Duodenal mucosa (tissue), 2 donors: ENCODE results near the gene ZNF324B.

Experiments
- H3K27ac ChIP-seq: one replicate; pipeline ENCODE4 v1.7.0; 2013; ENCODE audit warnings: low read depth, low read length
- H3K27me3 ChIP-seq, 2 donors: one replicate each; pipeline ENCODE4 v1.7.0; 2013; ENCODE audit warnings: low read length in 2 of 2, control low read depth in 1 of 2; ENCODE audit not compliant: insufficient read depth in 2 of 2, control insufficient read depth in 1 of 2
- H3K36me3 ChIP-seq, 2 donors: one replicate each; pipeline ENCODE4 v1.7.0; 2013; ENCODE audit warnings: low read length in 2 of 2, control low read depth in 1 of 2; ENCODE audit not compliant: insufficient read depth in 2 of 2, control insufficient read depth in 1 of 2
- H3K4me1 ChIP-seq, 2 donors: one replicate each; pipeline ENCODE4 v1.7.0; 2013; ENCODE audit warnings: low read length in 2 of 2, control low read depth in 1 of 2; ENCODE audit not compliant: insufficient read depth in 2 of 2, control insufficient read depth in 1 of 2
- H3K4me3 ChIP-seq, 2 donors: one replicate each; pipeline ENCODE4 v1.7.0; 2013; ENCODE audit warnings: low read length in 2 of 2, low read depth in 1 of 2
- H3K9ac ChIP-seq, 2 donors: one replicate each; pipeline ENCODE4 v1.7.0; 2013; ENCODE audit warnings: low read length in 2 of 2, low read depth in 1 of 2
- H3K9me3 ChIP-seq, 2 donors: one replicate each; pipeline ENCODE4 v1.7.0; 2013; ENCODE audit warnings: low read length in 2 of 2, control low read depth in 1 of 2; ENCODE audit not compliant: control insufficient read depth in 1 of 2

Gene ZNF324B

DNA sequence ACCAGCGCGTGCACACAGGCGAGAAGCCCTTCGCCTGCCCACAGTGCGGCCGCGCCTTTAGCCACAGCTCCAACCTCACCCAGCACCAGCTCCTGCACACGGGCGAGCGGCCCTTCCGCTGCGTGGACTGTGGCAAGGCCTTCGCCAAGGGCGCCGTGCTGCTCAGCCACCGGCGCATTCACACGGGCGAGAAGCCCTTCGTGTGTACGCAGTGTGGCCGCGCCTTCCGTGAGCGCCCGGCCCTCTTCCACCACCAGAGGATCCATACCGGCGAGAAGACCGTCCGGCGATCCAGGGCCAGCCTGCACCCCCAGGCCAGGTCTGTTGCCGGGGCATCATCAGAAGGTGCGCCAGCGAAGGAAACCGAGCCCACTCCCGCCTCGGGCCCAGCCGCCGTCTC, 20.3 kb downstream of the ZNF324B start:
- Histone ChIP-seq H3K36me3 (peaks cover 5 to 26% of the 10 kb centered on the region in 2 donors), H3K27ac (no peak overlapping the region), H3K27me3 (no peaks in the 10 kb centered on the region), H3K9me3 (no peaks in the 10 kb centered on the region), H3K4me3 (no peak overlapping the region), H3K4me1 (peaks cover 18 to 19% of the 10 kb centered on the region in 2 donors), H3K9ac (no peak overlapping the region)

DNA sequence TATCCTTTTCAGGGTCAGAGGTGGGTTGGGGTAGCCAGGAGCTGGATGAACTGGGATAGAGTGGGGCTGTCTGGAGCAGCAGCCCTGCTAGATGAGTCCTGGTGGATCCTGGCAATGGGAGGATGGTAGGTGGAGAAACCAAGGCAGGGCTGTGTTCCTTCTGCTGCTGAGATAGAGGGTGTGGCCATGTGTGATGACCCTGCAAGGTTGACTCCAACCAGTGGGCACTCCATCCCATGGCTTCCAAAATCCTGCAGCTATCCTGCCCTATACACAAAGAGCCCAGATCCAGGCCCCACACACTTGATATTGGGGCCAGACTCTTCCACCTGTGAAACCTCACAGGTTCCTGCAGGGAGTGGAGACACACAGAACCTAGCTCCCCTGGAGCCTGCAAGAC, 22.4 kb downstream of the ZNF324B start:
- Histone ChIP-seq H3K4me1 (peaks cover 14 to 15% of the 10 kb centered on the region in 2 donors), H3K27ac (no peak overlapping the region), H3K4me3 (no peak overlapping the region), H3K27me3 (no peaks in the 10 kb centered on the region), H3K36me3 (peaks cover 5 to 26% of the 10 kb centered on the region in 2 donors), H3K9ac (no peak overlapping the region), H3K9me3 (no peaks in the 10 kb centered on the region)

DNA sequence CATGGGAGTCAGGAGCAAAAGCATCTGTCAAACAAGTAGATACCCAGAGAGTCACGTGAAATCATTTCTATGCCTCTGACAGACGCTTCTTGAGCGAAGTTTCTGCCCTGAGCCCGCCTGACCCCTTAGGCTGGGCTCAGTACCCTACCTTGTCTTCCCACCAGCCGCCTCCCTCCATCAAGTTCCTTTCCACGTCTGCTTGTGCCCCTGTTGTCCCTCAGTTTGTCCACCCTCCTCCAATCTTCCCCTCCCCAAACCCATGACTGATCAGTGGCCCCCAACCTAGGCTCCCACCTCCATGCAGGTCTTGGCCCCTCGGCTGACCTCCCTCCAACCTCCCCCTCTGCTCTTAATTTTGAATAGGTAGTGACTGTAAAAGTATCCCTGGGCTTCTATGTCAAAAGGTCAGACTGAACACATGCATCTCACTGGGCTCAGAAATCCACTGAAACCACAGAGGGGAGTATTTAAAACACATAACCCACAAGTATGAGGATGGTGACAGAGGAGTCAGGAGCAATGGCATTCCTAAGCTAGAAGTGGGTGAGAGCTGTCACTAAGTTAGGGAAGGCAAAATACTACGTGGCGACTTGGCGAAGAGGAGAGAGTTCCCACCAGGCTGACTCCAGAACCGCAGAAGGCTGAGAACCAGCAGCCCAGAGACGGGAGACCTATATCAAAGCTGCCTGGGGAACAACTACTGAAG, 23.0 kb downstream of the ZNF324B start:
- Histone ChIP-seq H3K9ac (no peak overlapping the region), H3K4me1 (peaks cover 14% of the 10 kb centered on the region in 2 donors), H3K27ac (no peak overlapping the region), H3K9me3 (no peaks in the 10 kb centered on the region), H3K36me3 (peaks cover 5 to 26% of the 10 kb centered on the region in 2 donors), H3K4me3 (no peak overlapping the region), H3K27me3 (no peaks in the 10 kb centered on the region)

DNA sequence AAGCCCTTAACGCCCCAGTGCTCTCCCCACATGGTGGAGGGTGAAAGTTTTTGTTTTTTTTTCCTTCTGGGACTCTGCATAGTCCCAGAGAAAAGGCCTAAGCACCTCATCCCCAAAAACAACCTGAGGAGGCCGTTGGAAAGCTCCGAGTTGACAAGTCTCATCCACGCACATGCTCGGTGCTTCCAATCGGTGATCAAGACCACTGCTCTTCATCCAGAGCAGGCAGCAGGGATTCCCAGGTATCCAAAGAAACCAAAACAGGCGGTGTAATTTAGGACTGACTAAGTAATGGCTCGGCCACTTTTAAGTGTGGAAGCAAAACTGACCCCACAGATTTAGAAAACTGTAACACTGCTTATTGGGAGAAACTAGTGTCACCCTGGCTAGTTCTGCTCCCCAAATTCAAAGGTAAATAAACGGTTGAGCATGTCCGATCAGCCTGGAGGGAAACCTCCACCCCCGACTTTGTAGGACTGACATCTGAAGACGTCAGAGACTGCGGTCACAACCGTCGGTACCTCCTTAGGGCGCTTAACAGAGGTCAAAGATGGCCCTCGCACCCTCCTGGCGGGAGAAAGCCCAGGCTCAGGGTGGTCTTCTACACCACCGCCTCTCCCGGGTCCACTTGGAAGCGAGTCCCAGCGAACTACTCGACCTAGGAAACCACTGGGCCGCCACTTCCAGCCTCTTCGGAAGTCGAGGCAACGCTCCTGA, 23.7 kb downstream of the ZNF324B start:
- peaks cover 5 to 23% of the 10 kb centered on the region in 2 donors for H3K36me3 ChIP-seq

DNA sequence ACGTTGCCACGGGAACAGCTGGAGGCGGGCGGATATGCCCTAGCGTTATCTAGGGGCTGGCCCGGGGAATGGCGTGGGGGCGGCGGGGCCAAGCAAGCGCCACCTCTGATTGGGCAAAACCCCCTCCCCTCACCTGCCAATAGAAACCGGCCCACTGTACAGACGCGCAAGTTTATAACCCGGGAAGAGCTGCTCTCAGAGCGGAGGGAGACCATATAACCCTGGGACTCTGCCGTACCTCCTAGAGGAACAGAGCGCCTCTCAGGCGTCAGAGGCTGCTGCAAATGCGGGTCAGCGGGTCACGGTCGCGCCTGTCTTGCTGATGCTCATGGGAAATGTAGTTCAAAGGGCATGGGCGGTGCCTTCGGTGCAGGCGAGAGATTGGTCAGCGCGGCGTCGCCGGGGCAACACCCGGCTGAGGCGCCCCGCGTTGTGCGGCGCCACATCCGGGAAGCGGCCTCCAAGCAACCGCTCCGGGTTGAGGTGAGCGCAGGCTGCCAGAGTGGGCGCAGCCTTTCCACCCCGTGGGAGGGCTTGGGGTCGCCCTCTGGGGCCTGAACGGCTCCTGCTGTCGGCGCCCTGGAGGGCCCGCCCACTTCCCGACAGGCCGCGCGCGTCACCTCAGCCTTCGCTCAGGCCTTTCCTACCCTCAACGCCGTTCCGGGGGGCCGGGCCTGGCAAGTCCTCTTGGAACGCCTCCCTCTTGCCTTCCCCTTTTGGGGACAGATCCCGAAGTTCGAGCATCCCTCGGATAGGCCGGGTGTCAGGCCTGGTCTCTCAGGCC, 24.5 kb downstream of the ZNF324B start, which contains the start of gene ZNF446:
Gene ZNF446 (plus strand): TSS at position 639 of the 784 bp plus-strand sequence. CDS start 867 bp downstream, outside the sequence.
- Histone ChIP-seq H3K4me3 (peak within 1 kb of the TSS; percentile 87 to 89), H3K27ac (peak within 1 kb of the TSS; percentile 91), H3K27me3 (no peaks in the 10 kb centered on the region), H3K9me3 (no peaks in the 10 kb centered on the region), H3K4me1 (peaks cover 14% of the 10 kb centered on the region in 2 donors), H3K36me3 (peaks cover 5 to 27% of the 10 kb centered on the region in 2 donors), H3K9ac (peak within 1 kb of the TSS; percentile 76 to 80)

More for the DNA sequence above, 23.7 kb downstream of the ZNF324B start:
- Histone ChIP-seq H3K4me3 (peak overlapping the region; percentile 87 to 89), H3K27me3 (no peaks in the 10 kb centered on the region), H3K27ac (peak overlapping the region; percentile 91), H3K9me3 (no peaks in the 10 kb centered on the region), H3K9ac (peak overlapping the region; percentile 76 to 80), H3K4me1 (peaks cover 14% of the 10 kb centered on the region in 2 donors)

DNA sequence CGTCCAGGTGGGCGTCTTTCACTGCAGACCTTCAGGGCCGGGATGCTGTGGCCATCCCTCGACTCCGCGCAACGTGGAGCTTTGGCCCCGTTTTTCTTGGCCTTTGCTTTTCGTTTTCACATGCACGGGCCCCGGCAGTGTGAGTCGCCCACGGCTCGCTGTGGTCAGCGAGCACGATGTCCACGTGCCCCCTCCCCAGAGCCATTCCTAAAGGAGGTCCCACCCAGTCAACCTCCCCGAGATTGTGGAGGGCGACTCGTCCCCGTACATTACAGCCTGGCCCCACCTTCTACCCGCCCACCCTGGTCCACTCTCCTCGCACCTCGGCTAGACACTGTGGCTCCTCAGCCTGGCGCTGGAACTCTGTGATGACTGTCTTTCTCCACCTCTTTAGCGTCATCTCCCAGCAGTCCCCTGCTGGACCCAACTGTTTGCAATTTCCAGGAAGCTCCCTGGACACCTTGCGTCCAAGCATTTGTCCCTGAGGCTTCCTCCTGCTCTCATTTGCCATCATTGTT, 25.1 kb downstream of the ZNF324B start:
- H3K9me3 ChIP-seq, result no peaks in the 10 kb centered on the region
- H3K4me1 ChIP-seq, result peaks cover 14% of the 10 kb centered on the region in 2 donors
- H3K27ac ChIP-seq, result peak overlapping the region; percentile 91
- peaks cover 5 to 28% of the 10 kb centered on the region in 2 donors for H3K36me3 ChIP-seq
- H3K4me3 ChIP-seq, result peak overlapping the region; percentile 87 to 89
- H3K9ac ChIP-seq, result peak overlapping the region; percentile 76 to 80
- no peaks in the 10 kb centered on the region for H3K27me3 ChIP-seq

DNA sequence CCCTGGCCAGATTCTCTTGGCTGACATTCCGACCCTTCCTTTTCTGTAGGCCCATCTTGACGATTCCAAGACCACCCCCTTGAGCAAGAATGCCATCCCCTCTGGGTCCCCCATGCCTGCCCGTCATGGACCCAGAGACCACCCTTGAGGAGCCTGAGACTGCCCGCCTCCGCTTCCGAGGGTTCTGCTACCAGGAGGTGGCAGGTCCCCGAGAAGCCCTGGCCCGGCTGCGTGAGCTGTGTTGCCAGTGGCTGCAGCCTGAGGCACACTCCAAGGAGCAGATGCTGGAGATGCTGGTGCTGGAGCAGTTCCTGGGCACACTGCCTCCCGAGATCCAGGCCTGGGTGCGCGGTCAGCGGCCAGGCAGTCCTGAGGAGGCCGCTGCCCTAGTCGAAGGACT, 25.7 kb downstream of the ZNF324B start:
- Histone ChIP-seq H3K36me3 (peaks cover 3 to 22% of the 10 kb centered on the region in 2 donors), H3K27me3 (no peaks in the 10 kb centered on the region), H3K9ac (peak overlapping the region; percentile 6 to 76), H3K9me3 (no peaks in the 10 kb centered on the region), H3K4me3 (peak overlapping the region; percentile 87 to 89), H3K27ac (no peak overlapping the region), H3K4me1 (peaks cover 14% of the 10 kb centered on the region in 2 donors)

DNA sequence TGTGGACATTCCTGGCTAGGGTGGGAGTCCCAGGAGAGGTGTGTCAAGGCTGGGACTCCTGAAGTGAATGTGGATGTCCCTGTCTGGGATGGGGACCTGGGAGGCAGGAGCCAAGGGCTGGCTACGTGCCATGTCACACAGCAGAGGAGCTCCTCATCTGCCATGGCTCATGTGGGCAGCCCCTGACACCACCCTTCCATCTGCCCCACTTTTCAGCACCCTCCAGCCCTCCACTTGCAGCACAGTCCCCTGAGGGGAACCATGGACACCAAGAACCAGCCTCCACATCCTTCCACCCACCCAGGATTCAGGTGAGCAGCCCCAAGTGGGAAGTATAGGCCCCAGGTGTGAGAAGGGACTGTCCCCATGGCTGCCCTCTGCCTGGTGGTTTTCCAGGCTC, 26.4 kb downstream of the ZNF324B start:
- peaks cover 0 to 14% of the 10 kb centered on the region in 2 donors for H3K36me3 ChIP-seq
- H3K9ac ChIP-seq, result no peak overlapping the region
- no peaks in the 10 kb centered on the region for H3K27me3 ChIP-seq
- no peak overlapping the region for H3K4me3 ChIP-seq
- no peaks in the 10 kb centered on the region for H3K9me3 ChIP-seq
- no peak overlapping the region for H3K27ac ChIP-seq
- H3K4me1 ChIP-seq, result peaks cover 14% of the 10 kb centered on the region in 2 donors

DNA sequence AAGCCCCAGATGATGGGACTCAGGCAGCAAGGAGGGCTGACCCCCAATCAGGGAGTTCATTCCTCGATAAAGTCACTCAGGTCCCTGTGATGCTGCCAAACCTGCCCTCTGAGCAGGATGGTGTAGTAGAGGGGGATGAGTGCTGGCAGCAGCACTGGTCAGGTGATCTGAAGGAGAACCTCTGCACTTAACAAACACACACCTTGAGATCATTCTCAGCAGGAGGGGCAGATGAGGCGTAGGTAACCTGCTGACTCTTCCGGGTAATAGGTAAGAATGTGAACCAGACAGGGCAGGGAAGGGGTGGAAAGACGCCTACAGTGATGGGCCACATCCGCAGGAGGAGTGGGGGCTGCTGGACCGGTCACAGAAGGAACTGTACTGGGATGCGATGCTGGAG, 27.9 kb downstream of the ZNF324B start:
- no peaks in the 10 kb centered on the region for H3K9me3 ChIP-seq
- H3K9ac ChIP-seq, result no peak overlapping the region
- no peaks in the 10 kb centered on the region for H3K27me3 ChIP-seq
- peaks cover 0 to 13% of the 10 kb centered on the region in 2 donors for H3K36me3 ChIP-seq
- H3K27ac ChIP-seq, result no peak overlapping the region
- peaks cover 14% of the 10 kb centered on the region in 2 donors for H3K4me1 ChIP-seq
- H3K4me3 ChIP-seq, result no peak overlapping the region
